H1 (cell line): ENCODE measurements around the gene PSAP. TPM values are rescaled to one million over a fixed set of nuclear protein-coding genes. Genes with fewer than 3 reads are reported as not detected.

Experiments
- CTCF ChIA-PET: fragments of 300-600 bp; sonication (Branson Sonifier 250); formaldehyde crosslinking; loops from one replicate; lab custom pipeline; 2021; ENCODE audit not compliant: partially characterized antibody; lab: Charles Lee
- POLR2A ChIA-PET: fragments of 300-600 bp; sonication (Branson Sonifier 250); formaldehyde crosslinking; loops from one replicate; lab custom pipeline; 2021; ENCODE audit warnings: inconsistent platforms; ENCODE audit not compliant: partially characterized antibody; lab: Charles Lee
- DNase-seq, 2 experiments: peaks; one replicate each; pipeline versions ENCODE4 v3.0.0 to v3.0.0-alpha.2; 2010 to 2022; ENCODE audit warnings: low spot score in 2 of 2, low read depth in 1 of 2, mixed read lengths in 1 of 2
- FAIRE-seq: peaks from 2 replicates; lab custom pipeline; 2011; peaks lifted over from hg19 to GRCh38; lab: Jason Lieb, UNC
- H2AFZ ChIP-seq: 2 replicates; pipeline ENCODE4 v1.8.1; 2012; ENCODE audit warnings: low read length, inconsistent platforms
- H2AK5ac ChIP-seq: 2 replicates; pipeline ENCODE4 v1.6.1; 2013; ENCODE audit warnings: low read depth, low read length
- H2BK120ac ChIP-seq: replicated peaks from 2 replicates; pipeline ENCODE3; 2013; ENCODE audit warnings: low read depth, low read length, inconsistent platforms
- H2BK12ac ChIP-seq: 2 replicates; pipeline ENCODE4 v1.6.1; 2013; ENCODE audit warnings: low read depth, low read length
- H2BK15ac ChIP-seq: 2 replicates; pipeline ENCODE4 v1.6.1; 2013; ENCODE audit warnings: low read length
- H2BK20ac ChIP-seq: 2 replicates; pipeline ENCODE4 v1.6.1; 2013; ENCODE audit warnings: low read length
- H2BK5ac ChIP-seq: 2 replicates; pipeline ENCODE4 v1.6.1; 2013; ENCODE audit warnings: low read depth, low read length
- H3K14ac ChIP-seq: 2 replicates; pipeline ENCODE4 v1.6.1; 2013; ENCODE audit warnings: inconsistent platforms; ENCODE audit not compliant: insufficient read length
- H3K18ac ChIP-seq: 2 replicates; pipeline ENCODE4 v1.6.1; 2013; ENCODE audit warnings: low read length; ENCODE audit errors: extremely low read depth
- H3K23ac ChIP-seq: 2 replicates; pipeline ENCODE4 v1.6.1; 2013; ENCODE audit warnings: inconsistent platforms; ENCODE audit not compliant: insufficient read length
- H3K23me2 ChIP-seq: 2 replicates; pipeline ENCODE4 v1.6.1; 2013; ENCODE audit warnings: low read depth, low read length
- H3K27ac ChIP-seq: 2 replicates; pipeline ENCODE4 v1.6.1; 2011; ENCODE audit warnings: low read depth, low read length, inconsistent platforms
- H3K27me3 ChIP-seq, 4 experiments: replicated peaks in 1 of 4; 1 replicate in 1 of 4; 2 replicates in 3 of 4; pipeline versions ENCODE4 v1.6.1 to v1.8.1; 2011 to 2013; ENCODE audit warnings: low read length in 3 of 4, mild to moderate bottlenecking in 3 of 4, inconsistent platforms in 2 of 4, mixed read lengths in 2 of 4, moderate library complexity in 1 of 4; ENCODE audit not compliant: control insufficient read depth in 3 of 4, insufficient read depth in 3 of 4; ENCODE audit errors: extremely low read depth in 1 of 4
- H3K36me3 ChIP-seq, 4 experiments: 2 replicates each; pipeline versions ENCODE4 v1.6.1 to v1.8.1; 2011 to 2013; ENCODE audit warnings: mild to moderate bottlenecking in 4 of 4, low read length in 3 of 4, moderate library complexity in 2 of 4, control low read depth in 1 of 4, inconsistent platforms in 1 of 4; ENCODE audit not compliant: insufficient read depth in 4 of 4, control insufficient read depth in 2 of 4
- H3K4ac ChIP-seq: replicated peaks from 2 replicates; pipeline ENCODE3; 2013; ENCODE audit warnings: low read length, low read depth, mixed read lengths, inconsistent platforms; ENCODE audit not compliant: insufficient read length
- H3K4me1 ChIP-seq, 4 experiments: replicated peaks in 1 of 4; 1 replicate in 1 of 4; 2 replicates in 3 of 4; pipeline versions ENCODE4 v1.6.1 to v1.8.1; 2011 to 2013; ENCODE audit warnings: low read length in 3 of 4, inconsistent platforms in 2 of 4, mixed read lengths in 1 of 4; ENCODE audit not compliant: insufficient read depth in 4 of 4, control insufficient read depth in 3 of 4
- H3K4me2 ChIP-seq, 2 experiments: 2 replicates each; pipeline versions ENCODE4 v1.6.1 to v1.8.1; 2011 to 2013; ENCODE audit warnings: low read depth in 2 of 2, low read length in 2 of 2, control low read depth in 1 of 2, inconsistent platforms in 1 of 2, mild to moderate bottlenecking in 1 of 2; ENCODE audit not compliant: insufficient read depth in 1 of 2
- H3K4me3 ChIP-seq, 4 experiments: fragments of 200-600, 300-600 bp in 1 of 4; sonication (generic), shearing (Covaris generic), sonication (Bioruptor Twin) in 1 of 4; 2 replicates each; pipeline versions ENCODE4 v1.5.1 to v1.8.1; 2011 to 2016; ENCODE audit warnings: low read length in 4 of 4, low read depth in 3 of 4, control low read depth in 2 of 4, inconsistent platforms in 2 of 4, mild to moderate bottlenecking in 2 of 4, mixed read lengths in 1 of 4, moderate library complexity in 1 of 4; ENCODE audit not compliant: insufficient read depth in 2 of 4; ENCODE audit errors: extremely low read depth in 1 of 4
- H3K56ac ChIP-seq: replicated peaks from 2 replicates; pipeline ENCODE3; 2013; ENCODE audit warnings: low read depth, mild to moderate bottlenecking, mixed read lengths, low read length, inconsistent platforms; ENCODE audit not compliant: insufficient read length
- H3K79me1 ChIP-seq: 2 replicates; pipeline ENCODE4 v1.6.1; 2013; ENCODE audit warnings: low read depth, low read length, control low read depth
- H3K79me2 ChIP-seq, 2 experiments: 2 replicates each; pipeline versions ENCODE4 v1.6.1 to v1.8.1; 2012 to 2013; ENCODE audit warnings: low read length in 2 of 2, mild to moderate bottlenecking in 2 of 2, inconsistent platforms in 1 of 2; ENCODE audit not compliant: insufficient read depth in 2 of 2, control insufficient read depth in 1 of 2
- H3K9ac ChIP-seq, 4 experiments: replicated peaks in 1 of 4; 1 replicate in 1 of 4; 2 replicates in 3 of 4; pipeline versions ENCODE4 v1.6.1 to v1.8.1; 2011 to 2013; ENCODE audit warnings: low read depth in 3 of 4, low read length in 3 of 4, control low read depth in 2 of 4, mild to moderate bottlenecking in 2 of 4, moderate library complexity in 2 of 4, inconsistent platforms in 1 of 4; ENCODE audit errors: extremely low read depth in 1 of 4
- H3K9me3 ChIP-seq, 2 experiments: 2 replicates each; pipeline versions ENCODE4 v1.6.1 to v1.8.1; 2012 to 2013; ENCODE audit warnings: mild to moderate bottlenecking in 2 of 2, moderate library complexity in 2 of 2, control low read depth in 1 of 2, inconsistent platforms in 1 of 2, low read depth in 1 of 2, low read length in 1 of 2, mixed read lengths in 1 of 2; ENCODE audit not compliant: insufficient read depth in 2 of 2
- H4K20me1 ChIP-seq, 2 experiments: replicated peaks in 1 of 2; 2 replicates each; pipeline versions ENCODE3 to v1.8.1; 2011 to 2013; ENCODE audit warnings: inconsistent platforms in 2 of 2, low read length in 2 of 2, mild to moderate bottlenecking in 1 of 2; ENCODE audit not compliant: insufficient read depth in 2 of 2, control insufficient read depth in 1 of 2
- H4K5ac ChIP-seq: 2 replicates; pipeline ENCODE4 v1.6.1; 2013; ENCODE audit warnings: low read length, low read depth, mixed read lengths, inconsistent platforms; ENCODE audit not compliant: insufficient read length
- H4K8ac ChIP-seq: 2 replicates; pipeline ENCODE4 v1.8.0; 2013; ENCODE audit warnings: mild to moderate bottlenecking, moderate library complexity, low read length, inconsistent platforms; ENCODE audit not compliant: insufficient read depth; ENCODE audit errors: extremely low read depth
- H4K91ac ChIP-seq: replicated peaks from 2 replicates; pipeline ENCODE3; 2013; ENCODE audit warnings: low read length, mixed read lengths, inconsistent platforms; ENCODE audit not compliant: insufficient read length
- CEBPB ChIP-seq: IDR thresholded peaks from 2 replicates; pipeline ENCODE4 v1.6.1; 2012; ENCODE audit warnings: low read depth, low read length
- HDAC2 ChIP-seq, 2 experiments: fragments of 300-600 bp in 1 of 2; sonication (generic) in 1 of 2; IDR thresholded peaks; 2 replicates each; pipeline ENCODE4 v1.6.1; 2011 to 2012; ENCODE audit warnings: low read depth in 2 of 2, low read length in 2 of 2, mild to moderate bottlenecking in 2 of 2, moderate library complexity in 2 of 2, borderline replicate concordance in 1 of 2, inconsistent platforms in 1 of 2
- JUND ChIP-seq: IDR thresholded peaks from 2 replicates; pipeline ENCODE4 v1.6.1; 2011; ENCODE audit warnings: mild to moderate bottlenecking, improper control_type of control experiment, low read length
- SP4 ChIP-seq: IDR thresholded peaks from 2 replicates; pipeline ENCODE4 v1.6.1; 2012; ENCODE audit warnings: low read length, inconsistent platforms
- WGBS, 2 experiments: shearing (Covaris generic) in 1 of 2; methylation state at CpG; one replicate each; pipeline versions ENCODE4 v1.1.6 to v1.1.7; 2013 to 2015; ENCODE audit warnings: low lambda C conversion rate in 2 of 2, mixed read lengths in 2 of 2, inconsistent platforms in 1 of 2, low coverage in 1 of 2, missing lambda C conversion rate in 1 of 2; ENCODE audit not compliant: insufficient replicate concordance in 2 of 2, insufficient coverage in 1 of 2, insufficient read length in 1 of 2; ENCODE audit errors: extremely low coverage in 1 of 2, missing lambda C conversion rate in 1 of 2; 5-methylcytosine and 5-hydroxymethylcytosine counted together
- polyA plus RNA-seq, 7 experiments: library from polyadenylated mRNA; depleted of rRNA in 3 of 7; stranded (reverse) in 5 of 7; unstranded in 2 of 7; fragments of >200 nt in 5 of 7; fragments of 200-250 nt in 2 of 7; gene quantifications; 1 replicate in 5 of 7; 2 replicates in 1 of 7; 4 replicates in 1 of 7; pipeline versions ENCODE4 v1.2.1 to v1.2.3, GENCODE V29; 2011 to 2013; ENCODE audit warnings: missing spikeins in 2 of 7, mixed read lengths in 2 of 7
- total RNA-seq: library from RNA; stranded (reverse); fragmentation: NEBNext Ultra II Directional; extraction: Animal tissue kit (Norgen Biotek cat#: 25700); gene quantifications from 2 replicates; pipeline ENCODE4 v1.2.1, GENCODE V29; 2021

The PSAP gene
- total and polyA plus RNA-seq, 2 of the 8 experiments (the other 6 are each of a cell fraction or from before 2014, with no cell fraction given) = 386 to 504 TPM

- H3K27me3 ChIP-seq = peaks cover 3 to 23% (median 16%) of the 10 kb centered on the region in 4 experiments; a peak in 6 of 7 replicates
- TF ChIP-seq CEBPB (no peak), SP4 (no peak), JUND (no peak), HDAC2 (IDR thresholded peaks at IDR 0.05; ENCODE audit: borderline replicate concordance in 1 of 2, low read depth in 2 of 2, low read length in 2 of 2) (no peak)
- TF ChIP-seq, all 59 proteins: peak for 0
- Histone ChIP-seq H4K5ac (no peak overlapping the region), H3K9me3 (no peaks in the 10 kb centered on the region), H2BK120ac (no peak overlapping the region), H3K4me2 (no peak overlapping the region), H2BK15ac (no peak overlapping the region), H2AFZ (no peak overlapping the region), H3K4me3 (no peak overlapping the region), H4K91ac (no peak overlapping the region), H3K23me2 (no peaks in the 10 kb centered on the region; the same call in 1 of the 2 replicates), H2AK5ac (no peak overlapping the region), H2BK12ac (no peak overlapping the region), H3K79me1 (no peaks in the 10 kb centered on the region), H3K14ac (no peak overlapping the region), H4K20me1 (peaks cover 0 to 2% of the 10 kb centered on the region in 2 experiments), H3K36me3 (no peaks in the 10 kb centered on the region), H3K79me2 (no peaks in the 10 kb centered on the region), H2BK5ac (no peak overlapping the region), H3K9ac (no peak overlapping the region), H3K56ac (no peak overlapping the region), H3K23ac (no peak overlapping the region), H2BK20ac (no peak overlapping the region), H3K27ac (no peak overlapping the region), H3K4ac (no peak overlapping the region), H3K18ac (no peak overlapping the region), H4K8ac (no peak overlapping the region), H3K4me1 (peaks cover 0 to 4% (median under 1%) of the 10 kb centered on the region in 4 experiments; a peak in 3 of 7 replicates)
- DNase-seq = no peak
- WGBS, 2 experiments = 77% methylated on average over 3 of the region's 3 CpGs; no CpG with 5 or more reads in 1 of the 2 experiments
- CTCF ChIA-PET = interaction anchor here (0.5 to 1.9 kb wide), 4 partner anchors 9 to 102 kb away, joined by 3 to 5 read pairs (median 4); no protein-coding TSS in a partner anchor
- POLR2A ChIA-PET = no interaction called here
- no peak for FAIRE-seq
Observed at GRCh38 chr10:71770789-71771188, 80.3 kb downstream of the PSAP start.
